Progenitor cell of endocrine pancreas (in vitro differentiated cells): ENCODE measurements around the gene LDAH. TPM values are rescaled to one million over a fixed set of nuclear protein-coding genes. Genes with fewer than 3 reads are reported as not detected.

Experiments
- DNase-seq: peaks from one replicate; pipeline ENCODE4 v3.0.0; 2021; ENCODE audit warnings: low spot score; ENCODE audit not compliant: unreplicated experiment
- H3K27ac Mint-ChIP-seq: 2 replicates; pipeline ENCODE4 v1.8.0; 2021; ENCODE audit warnings: mild to moderate bottlenecking, moderate library complexity, mixed read lengths
- H3K27me3 Mint-ChIP-seq: 2 replicates; pipeline ENCODE4 v1.8.0; 2021; ENCODE audit warnings: mixed read lengths
- H3K36me3 Mint-ChIP-seq: 2 replicates; pipeline ENCODE4 v1.8.0; 2022; ENCODE audit warnings: mixed read lengths; ENCODE audit not compliant: insufficient read depth
- H3K4me1 Mint-ChIP-seq: 2 replicates; pipeline ENCODE4 v1.8.0; 2021; ENCODE audit warnings: low read depth, mixed read lengths
- H3K4me3 Mint-ChIP-seq: 2 replicates; pipeline ENCODE4 v1.8.0; 2021; ENCODE audit warnings: low read depth, mild to moderate bottlenecking, moderate library complexity, mixed read lengths
- H3K9me3 Mint-ChIP-seq: 2 replicates; pipeline ENCODE4 v1.8.0; 2021; ENCODE audit warnings: low read depth, mixed read lengths
- CTCF ChIP-seq: fragments of 200-600 bp; sonication (generic); IDR thresholded peaks from one replicate; pipeline ENCODE4 v1.5.0; 2021; ENCODE audit warnings: antibody characterized with exemption, mild to moderate bottlenecking; ENCODE audit not compliant: unreplicated experiment
- total RNA-seq: library from RNA; stranded (reverse); gene quantifications from 2 replicates; pipeline ENCODE4 v1.2.1, GENCODE V29; 2021

LDAH gene
- total RNA-seq, 1 donor from 2014 or later: 25.1 TPM

- DNase-seq: no peak
- Mint-ChIP-seq H3K4me3 (no peak overlapping the region), H3K36me3 (no peaks in the 10 kb centered on the region), H3K27ac (no peak overlapping the region), H3K27me3 (no peaks in the 10 kb centered on the region), H3K4me1 (no peaks in the 10 kb centered on the region), H3K9me3 (no peaks in the 10 kb centered on the region)
- TF ChIP-seq CTCF: no peak
These were observed 7.7 kb downstream of the LDAH start for GRCh38 chr2:20815216-20815615.

- Mint-ChIP-seq H3K27ac (no peak overlapping the region), H3K4me1 (no peaks in the 10 kb centered on the region), H3K36me3 (peaks cover 2% of the 10 kb centered on the region), H3K4me3 (no peak overlapping the region), H3K27me3 (no peaks in the 10 kb centered on the region), H3K9me3 (no peaks in the 10 kb centered on the region)
- TF ChIP-seq CTCF: no peak
- DNase-seq: no peak
These were observed 10.1 kb downstream of the LDAH start for GRCh38 chr2:20812779-20813178.

- Mint-ChIP-seq H3K27me3 (no peaks in the 10 kb centered on the region), H3K36me3 (peaks cover 2% of the 10 kb centered on the region), H3K9me3 (no peaks in the 10 kb centered on the region), H3K27ac (no peak overlapping the region), H3K4me1 (peaks cover 5% of the 10 kb centered on the region), H3K4me3 (no peak overlapping the region)
- DNase-seq: no peak
- TF ChIP-seq CTCF: no peak
These were observed 16.6 kb downstream of the LDAH start for GRCh38 chr2:20806286-20806685.

- Mint-ChIP-seq H3K27ac (no peak overlapping the region), H3K4me1 (peaks cover 5% of the 10 kb centered on the region), H3K27me3 (no peaks in the 10 kb centered on the region), H3K4me3 (no peak overlapping the region), H3K36me3 (peaks cover 3% of the 10 kb centered on the region), H3K9me3 (no peaks in the 10 kb centered on the region)
- TF ChIP-seq CTCF: no peak
- DNase-seq: no peak
These were observed 18.9 kb downstream of the LDAH start for GRCh38 chr2:20803974-20804373.

GRCh38 chr2:20803226-20803682 is 19.6 kb downstream of the LDAH start:
- H3K36me3 Mint-ChIP-seq: peaks cover 1% of the 10 kb centered on the region
- no peaks in the 10 kb centered on the region for H3K27me3 Mint-ChIP-seq

More at GRCh38 chr2:20803226-20803682, 19.6 kb downstream of the LDAH start:
- H3K27ac Mint-ChIP-seq: no peak overlapping the region
- no peak for DNase-seq
- no peak for TF ChIP-seq CTCF
- no peak overlapping the region for H3K4me3 Mint-ChIP-seq
- peaks cover 5% of the 10 kb centered on the region for H3K4me1 Mint-ChIP-seq
- no peaks in the 10 kb centered on the region for H3K9me3 Mint-ChIP-seq
